ENCODE results near the gene SLC36A2.
"Not testable (repeated sequence)": the region's sequence is repeated elsewhere in the genome, so short reads cannot be mapped to it uniquely, and the experiment has no call there.

SLC36A2 gene

DNA sequence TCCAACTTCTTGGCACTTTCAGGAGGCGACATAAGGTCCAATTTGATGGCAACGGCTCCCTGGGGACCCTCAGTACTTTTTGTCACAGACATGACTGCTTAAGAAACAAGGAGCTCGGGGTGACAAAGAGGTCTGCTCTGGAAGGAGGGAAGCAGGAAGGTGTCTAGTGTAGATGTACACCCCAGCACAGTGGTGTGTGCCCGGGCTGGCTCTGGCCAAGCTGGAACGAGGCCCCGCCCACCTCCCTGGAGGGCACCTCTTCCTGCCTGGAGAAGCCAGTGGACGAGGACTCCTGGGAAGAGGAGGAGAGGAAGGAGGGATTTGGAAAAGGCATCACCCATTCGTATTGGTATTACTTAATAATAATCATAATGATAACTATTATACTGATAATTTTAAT, at the start of gene SLC36A2:
Gene SLC36A2 (minus strand): TSS at position 191 of the 400 bp plus-strand sequence. CDS start 99 bp downstream, at position 92.
- no peak for DNase-seq

DNA sequence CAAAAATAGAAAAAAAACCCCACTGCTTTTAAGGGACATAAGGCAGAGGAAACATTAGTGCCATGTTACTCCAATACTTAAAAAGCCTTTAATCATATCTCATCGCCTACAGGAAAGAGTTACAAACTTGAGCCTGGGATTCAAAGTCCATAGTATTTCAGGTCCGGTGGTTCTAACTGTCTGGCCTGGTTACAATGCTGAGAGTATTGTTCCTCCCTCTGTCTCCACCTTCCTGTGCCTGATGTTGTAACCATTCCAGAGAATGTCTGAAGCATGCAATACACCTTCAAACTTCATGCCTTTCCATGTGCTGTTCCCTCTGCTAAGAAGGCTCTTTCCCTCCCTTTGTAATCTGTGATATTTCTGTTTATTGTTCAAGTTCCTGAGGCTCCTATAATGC, 41.6 kb upstream of the SLC36A2 start:
- DNase-seq: no peak

DNA sequence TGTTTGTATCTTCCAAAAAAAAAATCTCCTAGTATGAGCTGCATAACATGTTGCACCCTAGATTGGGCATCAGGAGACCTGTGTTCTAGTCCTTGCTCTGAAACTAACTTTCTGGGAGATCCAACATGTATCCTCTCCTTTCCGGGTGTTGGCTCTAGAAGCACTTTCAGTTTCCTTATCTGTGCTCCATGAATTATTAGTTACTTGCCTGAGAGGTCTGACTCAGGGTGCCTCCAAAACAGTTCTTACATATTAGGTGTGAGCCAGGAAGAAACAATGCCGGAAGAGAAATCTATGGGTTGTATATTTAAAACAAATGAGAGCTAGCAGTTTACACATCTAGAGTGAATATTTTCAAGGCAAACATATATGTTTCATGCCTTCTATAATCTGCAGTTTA, 36.7 kb upstream of the SLC36A2 start:
- no peak for DNase-seq

DNA sequence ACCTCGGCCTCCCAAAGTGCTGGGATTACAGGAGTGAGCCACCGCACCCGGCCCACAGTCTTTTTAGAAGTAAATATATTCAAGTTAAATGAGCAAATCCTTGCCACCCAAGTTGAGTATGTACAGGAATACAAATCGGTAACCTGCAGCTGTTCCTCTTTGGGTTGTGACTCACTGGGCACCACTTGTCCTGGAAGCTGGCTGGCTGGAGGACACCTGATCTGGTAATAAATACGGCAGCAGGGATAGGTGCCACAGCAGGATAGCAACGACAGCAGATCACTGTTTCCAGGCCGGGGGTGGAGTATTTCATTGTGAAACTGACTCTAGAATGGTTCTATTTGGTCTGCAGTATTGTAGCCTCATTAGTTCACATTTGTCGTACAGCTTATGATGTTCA, 35.7 kb upstream of the SLC36A2 start:
- DNase-seq: no peak

DNA sequence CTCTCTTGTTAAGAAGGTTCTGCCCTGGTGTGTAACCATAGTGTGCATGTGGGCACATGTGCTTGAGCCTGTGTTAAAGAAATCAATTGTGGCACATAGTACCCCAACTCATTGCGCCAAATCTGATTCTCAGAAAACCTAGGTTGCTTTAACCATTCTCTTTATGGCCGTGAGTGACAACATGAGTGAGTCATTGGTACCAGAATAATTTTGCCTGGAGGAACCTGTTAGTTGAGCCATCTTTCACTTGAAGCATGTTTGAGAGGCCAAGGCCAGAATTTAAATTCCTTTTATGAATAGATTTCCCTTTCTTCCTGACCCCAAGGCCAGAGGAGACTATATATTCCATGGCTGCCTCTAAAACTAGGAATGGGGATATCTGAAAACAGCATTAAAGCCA, 35.2 kb upstream of the SLC36A2 start:
- no peak for DNase-seq

DNA sequence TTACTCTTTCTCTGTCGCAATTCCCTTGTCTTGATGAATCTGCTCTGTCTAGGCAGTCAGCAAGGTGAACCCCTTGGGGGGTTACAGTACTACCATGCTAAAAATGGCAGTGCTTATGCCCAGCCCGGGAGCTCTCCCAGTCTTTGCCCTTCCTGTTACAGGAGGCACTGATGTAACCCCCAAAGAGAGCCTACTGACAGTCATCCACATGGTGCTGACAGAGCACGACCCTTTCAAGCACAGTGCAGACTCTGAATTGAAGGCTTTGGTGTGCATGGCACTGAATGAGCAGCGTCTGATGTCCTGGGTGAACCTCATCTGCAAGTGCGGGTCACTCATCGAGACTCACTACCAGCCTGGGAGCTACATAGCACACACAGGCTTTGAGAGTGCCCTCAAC, 34.5 kb upstream of the SLC36A2 start:
- no peak for DNase-seq

DNA sequence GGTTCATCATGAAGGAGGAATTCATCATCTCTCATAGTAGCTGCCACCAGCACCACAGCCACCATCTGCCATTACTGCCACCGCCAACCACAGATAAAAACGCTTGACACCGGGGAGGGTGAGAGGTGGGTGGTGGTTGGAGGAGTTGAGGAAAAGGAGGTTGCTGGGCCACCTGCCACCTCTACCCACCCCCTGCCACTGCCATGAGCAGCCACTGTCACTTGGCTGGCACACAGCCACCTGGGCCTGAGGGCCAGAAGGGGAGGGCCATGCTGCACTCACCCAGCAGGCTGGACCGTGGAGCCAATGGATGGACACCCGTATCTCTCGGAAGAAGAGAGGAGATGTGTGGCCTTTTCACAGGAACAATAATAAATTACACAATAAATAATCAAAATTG, 31.3 kb upstream of the SLC36A2 start:
- DNase-seq: no peak

DNA sequence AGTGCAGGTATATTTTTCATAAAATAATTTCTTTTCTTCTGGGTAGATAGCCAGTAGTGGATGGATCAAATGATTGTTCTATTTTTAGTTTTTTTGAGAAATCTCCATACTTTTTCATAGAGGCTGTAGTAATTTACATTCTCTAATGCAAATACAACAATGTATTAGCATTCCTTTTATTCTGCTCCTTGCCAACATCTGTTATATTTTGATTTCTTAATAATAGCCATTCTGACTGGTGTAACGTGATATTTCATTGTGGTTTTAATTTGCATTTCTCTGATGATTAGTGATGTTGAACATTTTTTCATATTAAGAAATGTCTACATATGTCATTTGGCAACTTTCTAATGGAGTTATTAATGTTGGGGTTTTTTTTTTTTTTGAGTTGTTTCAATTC, 27.2 kb upstream of the SLC36A2 start:
- DNase-seq: no peak

DNA sequence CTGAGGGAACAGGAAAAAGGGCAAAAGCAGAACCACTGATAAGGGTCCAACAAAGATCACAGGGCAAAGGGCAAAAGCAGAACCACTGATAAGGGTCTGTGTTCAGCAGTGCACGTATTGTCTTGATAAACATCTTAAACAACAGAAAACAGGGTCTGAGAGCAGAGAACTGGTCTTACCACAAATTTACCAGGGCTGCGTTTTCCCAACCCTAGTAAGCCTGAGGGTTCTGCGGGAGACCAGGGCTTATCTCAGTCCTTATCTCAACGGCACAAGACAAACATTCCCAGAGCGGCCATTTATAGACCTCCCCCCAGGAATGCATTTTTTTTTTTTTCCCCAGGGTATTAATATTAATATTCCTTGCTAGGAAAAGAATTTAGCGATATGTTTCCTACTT, 19.7 kb upstream of the SLC36A2 start:
- not testable (repeated sequence) for DNase-seq

DNA sequence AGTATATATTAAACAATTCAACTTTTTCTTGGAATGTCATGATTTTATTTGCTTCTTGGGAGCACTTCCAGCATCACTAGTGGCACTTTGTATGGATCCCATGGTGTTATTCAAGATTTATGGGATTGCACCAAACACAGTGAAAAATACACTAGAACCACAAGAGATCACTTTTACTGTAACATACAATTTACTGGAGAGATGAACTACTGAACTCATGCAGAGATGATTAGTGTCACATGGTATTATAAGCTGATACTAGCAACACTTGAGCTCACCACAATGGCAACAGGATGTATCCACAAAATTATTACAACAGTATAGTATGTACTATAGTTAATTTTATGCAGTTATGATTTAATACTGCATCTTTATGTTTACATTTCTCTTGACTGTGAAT, 16.3 kb upstream of the SLC36A2 start:
- no peak for DNase-seq

DNA sequence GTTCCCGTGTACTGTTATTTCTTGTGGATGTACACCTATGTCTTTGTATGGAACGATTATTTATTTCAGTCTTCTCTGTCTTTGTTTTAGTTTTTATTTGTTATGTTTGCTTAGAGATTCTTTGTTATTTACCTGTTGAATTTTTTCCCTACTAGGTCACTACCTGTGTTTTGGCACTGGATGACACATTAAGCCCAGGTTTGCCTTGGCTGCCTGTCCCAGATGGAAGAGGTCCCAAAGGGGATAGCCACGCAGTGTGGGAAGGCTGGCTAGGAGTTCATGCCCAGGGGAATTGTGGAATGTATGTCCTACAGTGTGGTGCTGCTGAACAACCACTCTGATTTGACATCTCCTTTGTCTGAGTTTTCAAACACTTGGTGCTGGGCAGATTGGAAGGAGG, 15.6 kb upstream of the SLC36A2 start:
- DNase-seq: no peak

DNA sequence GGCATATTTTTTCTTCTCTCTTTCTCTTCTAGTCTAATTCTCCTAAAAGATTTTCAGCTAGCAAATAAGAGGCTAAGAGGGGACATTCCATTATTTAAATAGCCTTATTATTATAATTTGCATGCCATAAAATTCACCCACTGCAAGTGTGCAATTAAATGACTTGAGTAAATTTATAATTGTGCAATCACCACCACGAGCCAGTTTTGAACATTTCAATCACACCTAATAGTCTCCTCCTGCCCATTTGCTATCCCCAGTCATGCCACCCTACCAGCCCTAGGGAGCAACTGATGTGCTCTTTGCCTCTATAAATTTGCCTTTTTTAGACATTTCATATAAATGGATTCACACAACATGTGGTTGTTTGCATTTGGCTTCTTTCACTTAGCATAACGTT, 12.0 kb upstream of the SLC36A2 start:
- no peak for DNase-seq

DNA sequence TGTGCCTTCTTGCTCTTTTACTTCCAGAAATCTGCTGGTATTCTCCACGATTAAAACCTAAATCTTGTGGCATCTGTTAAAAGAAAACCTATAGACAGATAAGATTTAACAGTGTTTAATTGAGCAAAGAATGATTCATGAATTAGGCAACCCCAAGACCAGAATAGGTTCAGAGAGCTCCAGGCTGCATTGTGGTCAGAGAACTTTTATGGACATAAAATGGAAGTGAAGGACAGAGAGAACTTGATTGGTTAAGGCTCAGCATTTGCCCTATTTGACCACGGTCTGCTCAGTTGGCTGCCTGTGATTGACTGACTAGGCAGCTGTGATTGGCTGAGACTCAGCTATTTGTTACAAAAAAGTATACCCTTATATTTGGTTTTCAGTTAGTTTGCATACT, 10.4 kb upstream of the SLC36A2 start:
- no peak for DNase-seq

DNA sequence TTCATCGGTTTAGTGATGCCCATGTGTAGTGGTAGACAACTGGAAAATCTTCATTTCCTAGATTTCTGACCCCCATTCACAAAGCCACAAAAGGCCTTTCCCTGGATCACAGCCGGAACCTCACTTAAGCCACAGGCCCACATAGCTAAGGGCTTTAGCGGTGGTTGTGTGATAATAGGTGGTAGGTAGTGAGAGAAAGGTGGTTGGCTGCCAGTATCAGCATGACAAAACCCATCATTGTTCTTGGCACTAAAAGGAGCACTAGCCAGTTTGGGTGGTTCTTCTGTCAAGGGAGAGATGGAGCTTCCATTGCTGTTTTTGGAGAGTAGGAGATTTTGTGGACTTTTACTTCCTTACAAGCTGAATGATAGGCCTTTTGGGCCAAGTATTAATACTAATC, 9.7 kb upstream of the SLC36A2 start:
- no peak for DNase-seq

DNA sequence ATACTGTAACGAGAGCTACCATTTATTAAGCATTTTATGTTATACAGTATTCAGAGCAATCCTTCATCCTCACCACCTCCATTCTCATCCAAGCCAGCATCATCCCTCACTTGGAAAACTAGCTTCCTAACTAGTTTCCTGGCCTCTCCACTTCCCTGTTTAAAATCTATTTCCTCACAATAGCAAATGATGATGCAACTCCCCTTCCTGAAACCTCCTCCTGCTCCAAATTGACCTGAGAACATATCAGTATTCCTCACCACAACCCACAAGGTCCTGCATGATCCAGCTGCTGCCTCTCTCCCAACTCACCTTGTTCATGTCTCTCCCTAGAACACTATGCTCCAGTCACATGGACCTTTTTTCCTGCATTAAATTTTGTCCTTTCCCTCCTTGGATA, 4.3 kb upstream of the SLC36A2 start:
- DNase-seq: no peak

DNA sequence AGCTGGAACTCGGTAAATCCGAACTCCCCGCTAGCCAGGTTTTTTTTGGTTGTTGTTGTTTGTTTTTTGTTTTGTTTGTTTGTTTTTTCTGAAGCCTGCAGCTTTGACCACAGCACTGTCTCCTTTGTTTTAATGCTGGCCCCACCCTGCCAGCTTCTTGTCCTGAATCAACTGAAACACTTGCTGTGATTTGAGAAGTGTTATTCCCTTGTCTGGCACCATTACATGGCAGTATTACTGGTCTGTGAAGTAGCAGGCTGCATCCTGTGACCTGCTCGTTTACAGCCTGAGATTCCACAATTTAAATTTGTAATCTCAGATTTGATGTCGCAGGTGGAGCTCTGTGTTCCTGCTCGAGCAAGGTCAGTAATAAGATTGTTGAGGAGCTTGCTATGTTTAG, 1.4 kb upstream of the SLC36A2 start:
- no peak for DNase-seq

DNA sequence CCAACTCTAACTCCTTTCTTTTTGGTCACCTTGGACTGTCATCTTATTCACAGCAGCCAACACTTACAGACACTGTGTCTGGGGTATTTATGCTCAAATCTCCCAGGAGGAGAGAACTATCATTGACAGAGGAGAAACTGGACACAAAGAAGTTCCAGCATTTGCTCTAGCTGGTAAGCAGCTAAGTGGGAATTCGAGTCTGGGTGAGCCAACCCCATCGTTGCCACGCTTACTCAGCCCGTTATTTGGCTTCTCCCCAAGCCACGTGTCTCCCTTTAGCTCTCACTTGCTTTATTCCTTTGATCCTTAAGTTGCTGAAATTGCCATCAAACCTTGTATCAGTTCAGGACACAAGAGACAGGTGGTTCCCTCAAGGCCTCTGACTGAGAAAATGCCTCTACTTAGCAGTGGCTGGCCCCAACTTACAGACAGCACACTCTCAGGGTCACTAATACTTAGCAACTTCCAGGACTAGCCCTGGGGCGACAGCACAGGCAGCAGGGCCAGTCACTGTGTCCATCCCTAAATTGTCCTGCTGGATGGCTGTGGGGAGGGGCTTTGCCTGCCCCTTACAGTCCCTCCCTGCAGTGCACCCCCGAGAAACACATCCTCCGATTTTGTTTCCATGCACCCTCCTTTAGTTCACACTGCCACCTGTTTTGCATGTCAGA, 1.4 kb downstream of the SLC36A2 start:
- no peak for DNase-seq

DNA sequence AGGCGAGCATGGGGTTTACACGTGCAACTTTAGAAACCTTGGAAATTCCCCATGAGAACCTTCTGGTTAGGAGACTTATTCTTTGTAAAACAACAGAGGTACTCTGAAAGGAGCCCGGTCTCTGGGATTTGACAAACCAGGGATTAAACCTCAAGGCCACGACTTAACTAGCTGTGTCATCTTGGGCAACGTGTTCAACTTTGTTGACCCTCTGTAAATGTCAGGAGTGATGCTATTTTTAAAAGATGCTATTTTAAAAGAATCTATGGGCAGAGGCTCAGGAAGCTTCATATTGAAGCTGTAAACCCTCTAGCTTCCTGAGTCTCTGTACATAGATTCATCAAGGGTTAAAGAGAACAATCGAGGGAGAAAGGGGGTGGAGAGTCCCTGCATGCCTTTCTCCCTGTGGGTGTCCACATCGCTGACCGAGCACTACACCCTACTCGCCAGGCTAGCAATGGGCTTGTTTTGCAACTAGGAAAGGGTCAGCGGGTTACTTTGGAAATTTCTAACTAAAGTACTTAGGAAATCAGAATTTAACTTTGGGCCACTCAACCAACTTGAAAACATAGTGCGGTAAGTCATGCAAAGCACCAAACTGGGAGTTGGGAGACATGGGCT, 2.1 kb downstream of the SLC36A2 start:
- no peak for DNase-seq

DNA sequence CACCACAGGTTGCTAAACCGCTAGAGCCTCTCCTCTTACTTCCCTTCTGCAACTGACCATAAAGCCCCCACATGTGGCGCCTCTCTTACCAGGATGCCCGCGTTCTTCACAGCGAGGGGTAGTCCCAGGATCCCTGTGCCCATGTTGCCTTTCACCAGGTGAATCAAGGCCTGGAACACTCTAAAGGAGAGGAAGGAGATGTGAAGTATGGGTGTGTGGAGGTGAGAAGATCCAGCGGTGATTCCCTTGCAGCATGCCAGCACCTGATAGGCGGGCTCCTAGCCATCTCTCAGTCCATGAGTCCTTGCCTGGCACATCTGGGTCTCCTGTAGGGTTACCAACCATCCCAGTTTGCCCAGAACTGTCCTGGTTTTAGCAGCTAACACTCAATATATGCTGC, 3.3 kb downstream of the SLC36A2 start:
- no peak for DNase-seq

DNA sequence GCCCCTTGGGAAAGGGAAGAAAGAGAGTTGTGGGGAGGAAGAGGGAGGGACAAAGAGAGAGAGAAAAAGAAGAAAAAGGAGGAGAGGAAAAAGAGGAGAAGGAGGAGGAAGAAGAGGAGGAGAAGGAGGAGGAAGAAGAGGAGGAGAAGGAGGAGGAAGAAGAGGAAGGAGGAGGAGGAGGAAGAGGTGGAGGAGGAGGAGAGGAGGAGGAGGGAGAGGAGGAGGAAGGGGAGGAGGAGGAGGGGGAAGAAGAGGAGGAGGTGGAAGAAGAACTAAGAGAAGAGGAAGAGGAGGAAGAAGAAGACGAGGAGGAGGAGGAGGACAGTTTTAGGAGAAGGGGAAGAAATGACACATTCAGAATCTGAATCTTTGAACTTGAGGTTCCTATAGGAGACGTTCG, 7.4 kb downstream of the SLC36A2 start:
- no peak for DNase-seq

DNA sequence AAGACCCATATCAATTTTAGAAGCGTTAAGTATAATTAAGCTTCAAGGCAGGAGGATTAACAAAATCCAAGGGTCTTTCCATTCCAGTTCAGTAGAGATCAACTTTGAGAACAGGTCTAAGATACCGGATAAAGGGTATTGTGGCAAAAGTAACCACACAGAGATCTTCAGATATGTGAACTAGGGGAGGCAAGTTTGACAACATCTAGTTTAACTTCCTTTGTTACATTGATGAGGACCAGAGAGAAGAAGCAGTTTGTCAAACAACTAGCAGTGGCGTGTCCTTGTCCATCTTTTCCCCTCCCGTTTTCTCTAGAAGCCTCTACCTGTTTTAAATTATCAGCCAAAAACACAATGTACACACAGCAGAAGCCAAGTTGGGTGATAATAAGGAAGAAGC, 8.6 kb downstream of the SLC36A2 start:
- DNase-seq: no peak

DNA sequence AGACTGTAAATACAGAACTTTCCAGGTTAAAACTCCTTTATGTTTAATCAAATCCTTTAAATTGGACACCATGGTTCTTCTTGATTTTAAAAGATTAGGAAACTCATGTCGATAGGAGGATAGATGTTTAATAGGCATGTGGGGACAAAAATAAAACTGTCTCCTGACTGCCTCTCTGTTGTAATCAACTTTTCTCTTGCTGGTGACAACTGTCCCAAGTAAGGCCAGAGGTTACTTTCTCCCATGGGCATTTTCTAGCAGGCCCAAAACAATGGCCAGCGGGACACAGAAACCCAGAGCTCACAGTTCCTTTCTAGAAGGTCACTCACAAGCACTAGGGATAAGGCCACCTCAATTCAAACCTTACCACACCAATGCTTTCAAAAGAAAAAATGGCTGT, 14.5 kb downstream of the SLC36A2 start:
- no peak for DNase-seq

DNA sequence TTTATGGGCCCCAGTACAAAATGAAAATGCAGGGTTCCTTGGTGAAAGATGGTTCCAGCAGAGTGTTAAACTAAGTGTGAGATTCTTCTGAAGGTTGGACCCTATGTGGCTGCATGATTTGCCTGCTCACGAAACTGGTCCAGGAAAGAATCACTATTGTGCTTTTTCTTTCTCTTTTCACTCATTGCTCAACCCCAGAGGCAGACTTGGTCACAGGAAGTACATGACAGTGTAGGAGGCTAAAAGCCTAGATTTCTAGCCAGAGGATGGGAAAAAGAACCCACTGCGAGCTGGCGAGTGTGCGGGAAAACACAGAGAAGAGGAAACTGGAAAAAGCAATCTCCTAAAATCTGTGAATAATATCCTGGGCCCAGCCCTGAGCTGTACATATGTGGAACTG, 18.6 kb downstream of the SLC36A2 start:
- no peak for DNase-seq

DNA sequence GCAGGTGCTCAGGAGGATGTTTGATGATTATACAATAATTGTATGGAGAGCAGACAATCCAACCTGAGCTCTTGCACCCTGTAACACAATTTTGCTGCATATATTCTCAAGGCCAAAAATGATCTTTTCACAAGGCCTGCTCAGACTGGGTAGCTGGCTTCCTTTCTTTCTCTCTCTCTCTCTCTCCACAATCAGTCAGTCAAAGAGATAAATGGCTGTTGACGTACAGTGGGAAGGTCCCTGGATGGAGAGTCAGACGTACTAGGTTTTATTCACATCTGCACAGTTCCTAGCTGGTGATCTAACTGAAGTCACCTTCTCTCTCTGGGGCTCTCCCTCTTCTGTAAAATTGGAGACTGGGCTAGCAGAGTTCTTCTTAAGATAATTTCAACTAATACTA, 19.8 kb downstream of the SLC36A2 start:
- no peak for DNase-seq

DNA sequence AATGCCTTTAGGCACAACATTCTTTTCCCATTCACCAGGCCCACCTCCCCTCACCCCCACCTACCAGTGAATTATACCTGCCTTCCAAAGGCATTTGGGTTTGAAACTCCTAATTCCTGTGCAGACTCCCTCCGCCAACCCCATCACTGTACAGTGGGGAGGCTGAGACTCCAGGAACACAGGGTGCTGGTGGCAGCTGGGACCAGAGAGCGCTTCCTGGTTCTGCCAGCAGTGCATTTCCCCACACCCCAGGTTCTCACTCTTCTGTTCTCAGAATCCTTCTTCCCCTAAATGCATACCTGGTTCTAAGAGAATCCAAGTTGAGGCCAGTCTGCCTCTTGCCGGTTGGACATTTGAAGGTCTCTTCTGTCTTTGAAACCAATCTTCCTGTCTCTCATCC, 21.1 kb downstream of the SLC36A2 start:
- DNase-seq: no peak

All from activated CD4-positive, CD25-positive, alpha-beta regulatory T cell treated with anti-CD3 and anti-CD28 coated beads, Interleukin-2, amount 50 U/mL, for 72 hours (primary cell).